Epithelial cell of prostate (primary cell): ENCODE results near the gene GNAI3.

Experiments used
- DNase-seq: peaks from one replicate; pipeline ENCODE4 v3.0.0-alpha.2; 2011; ENCODE audit warnings: low read depth, low spot score
- H3K27ac ChIP-seq: fragments of 450-650 bp; 2 replicates; pipeline ENCODE4 v1.5.1; 2017; ENCODE audit warnings: mild to moderate bottlenecking

Gene GNAI3

DNA sequence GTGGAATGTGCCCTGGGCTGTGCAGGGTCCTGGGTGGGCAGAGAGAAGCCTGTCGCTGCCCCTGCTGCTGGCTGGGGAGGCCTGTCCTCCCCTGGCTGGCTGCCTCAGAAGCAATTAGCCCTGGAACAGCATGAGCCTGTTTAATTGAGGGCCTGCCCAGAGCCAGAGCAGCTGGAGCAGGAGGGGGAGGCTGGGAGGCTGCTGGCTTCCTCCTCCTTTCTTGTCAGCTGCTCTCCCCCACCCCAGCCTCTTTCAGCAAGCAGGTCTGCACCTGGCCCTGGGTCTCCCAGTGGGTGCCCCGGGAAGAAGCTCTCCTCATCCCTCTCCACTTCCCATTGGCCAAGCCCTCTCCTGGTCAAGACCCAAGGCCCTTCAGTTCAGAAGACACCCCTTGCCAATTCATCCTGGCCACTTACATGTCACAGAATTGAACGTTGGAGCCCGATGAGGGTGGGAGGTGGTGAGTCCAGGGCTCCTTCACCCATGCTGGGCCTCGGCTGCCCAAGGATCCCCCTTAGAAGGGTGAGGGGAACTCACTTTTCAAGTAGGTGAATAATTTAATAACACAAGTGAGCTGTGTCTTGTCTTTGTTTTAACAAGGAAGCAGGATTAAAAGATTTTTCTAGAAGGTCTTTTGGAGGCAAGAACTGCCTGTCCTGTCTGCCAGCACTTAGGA, 84.4 kb downstream of the GNAI3 start:
- no peak overlapping the region for H3K27ac ChIP-seq
- no peak for DNase-seq

DNA sequence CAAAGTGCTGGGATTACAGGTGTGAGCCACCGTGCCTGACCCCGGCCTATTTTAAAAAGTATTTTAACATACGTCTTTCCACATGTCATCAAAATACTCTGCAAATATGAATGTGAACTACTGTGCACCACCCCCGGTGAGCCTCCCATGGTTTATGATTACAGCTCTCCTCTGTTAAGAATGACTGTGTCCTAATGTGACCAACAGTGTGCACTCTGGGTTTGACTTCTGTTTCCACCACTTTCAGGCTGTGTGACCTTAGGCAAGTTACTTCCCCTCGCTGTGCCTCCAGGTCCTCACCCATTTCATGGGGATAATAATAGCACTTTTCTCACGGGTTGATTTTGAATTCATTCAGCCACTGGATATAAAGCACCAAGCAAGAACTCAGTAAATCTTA, 85.9 kb downstream of the GNAI3 start:
- no peak for DNase-seq
- H3K27ac ChIP-seq = no peak overlapping the region

GRCh38 chr1:109634771-109635750, 86.6 kb downstream of the GNAI3 start:
- DNase-seq = no peak
- no peak overlapping the region for H3K27ac ChIP-seq

DNA sequence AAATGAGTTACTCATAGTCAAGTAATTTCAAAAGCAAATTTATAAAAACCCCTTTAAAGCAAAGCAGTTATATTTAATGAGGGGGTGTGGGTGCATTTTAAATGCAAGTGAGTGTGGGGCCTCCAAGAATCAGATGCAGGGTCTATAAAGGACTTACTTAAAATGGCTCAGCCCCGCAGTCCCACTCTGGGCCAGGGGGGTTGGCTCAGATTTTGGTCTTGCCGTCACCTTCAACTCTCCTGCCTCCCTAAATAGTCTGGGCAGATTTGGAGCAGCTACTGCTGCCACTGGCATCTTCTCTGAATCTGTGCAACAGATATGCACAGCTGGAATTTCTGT, 87.4 kb downstream of the GNAI3 start:
- H3K27ac ChIP-seq = no peak overlapping the region
- no peak for DNase-seq

GRCh38 chr1:109636201-109636952, 88.0 kb downstream of the GNAI3 start:
- no peak overlapping the region for H3K27ac ChIP-seq
- DNase-seq = no peak

DNA sequence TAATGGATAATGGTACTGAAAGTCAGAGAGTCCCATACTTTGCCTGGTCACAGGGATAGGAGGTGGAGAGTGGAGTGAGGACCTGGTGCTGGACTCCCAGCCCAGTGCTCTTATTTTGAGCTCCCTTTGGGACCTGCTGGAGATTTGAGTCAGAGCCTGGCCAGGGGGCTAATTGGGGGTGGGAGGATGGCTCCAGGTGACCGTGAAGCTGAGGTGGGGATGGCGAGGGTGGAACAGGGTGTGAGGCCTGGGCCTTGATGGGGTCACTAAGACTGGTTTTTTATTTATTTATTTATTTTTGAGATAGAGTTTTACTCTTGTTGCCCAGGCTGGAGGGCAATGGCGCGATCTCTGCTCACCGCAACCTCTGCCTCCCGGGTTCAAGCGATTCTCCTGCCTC, 89.0 kb downstream of the GNAI3 start:
- H3K27ac ChIP-seq = no peak overlapping the region
- no peak for DNase-seq

DNA sequence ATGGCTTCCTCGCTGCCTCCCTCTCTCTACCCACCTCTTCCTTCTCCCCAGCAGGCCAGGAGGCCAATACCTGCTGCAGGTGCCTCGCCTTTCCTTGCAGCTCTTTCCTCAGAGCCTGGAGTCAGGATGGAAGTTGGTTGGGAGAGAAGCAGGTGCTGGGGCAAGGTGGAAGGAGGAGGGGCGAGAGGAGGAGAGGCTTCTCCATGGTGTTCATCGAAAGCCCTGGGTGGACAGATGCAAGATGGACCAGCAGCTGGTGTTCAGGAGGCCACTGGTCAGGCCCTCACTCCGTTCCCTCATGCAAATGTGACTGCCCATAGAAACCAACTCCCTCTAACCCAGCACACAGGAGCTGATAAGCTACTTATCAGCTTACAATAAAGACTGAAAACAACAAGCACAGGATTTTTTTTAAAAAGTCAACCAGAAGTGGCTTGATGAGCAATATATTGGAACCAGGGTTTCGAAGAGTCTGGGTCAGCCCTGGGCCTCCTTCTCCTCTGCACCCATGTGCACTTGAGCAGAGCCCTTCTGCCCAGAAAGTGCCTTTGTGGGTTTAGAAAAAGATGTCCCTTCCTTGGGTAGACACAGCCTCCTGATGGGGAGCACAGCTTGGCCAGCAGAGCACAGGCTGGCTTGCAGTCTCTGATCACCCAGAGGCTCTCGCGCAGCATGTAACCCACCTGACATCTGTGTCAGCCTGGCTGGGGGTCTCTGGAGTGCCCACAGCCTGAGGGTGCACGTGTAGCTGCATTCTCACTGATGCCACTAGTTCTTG, 90.8 kb downstream of the GNAI3 start:
- H3K27ac ChIP-seq = no peak overlapping the region
- no peak for DNase-seq

DNA sequence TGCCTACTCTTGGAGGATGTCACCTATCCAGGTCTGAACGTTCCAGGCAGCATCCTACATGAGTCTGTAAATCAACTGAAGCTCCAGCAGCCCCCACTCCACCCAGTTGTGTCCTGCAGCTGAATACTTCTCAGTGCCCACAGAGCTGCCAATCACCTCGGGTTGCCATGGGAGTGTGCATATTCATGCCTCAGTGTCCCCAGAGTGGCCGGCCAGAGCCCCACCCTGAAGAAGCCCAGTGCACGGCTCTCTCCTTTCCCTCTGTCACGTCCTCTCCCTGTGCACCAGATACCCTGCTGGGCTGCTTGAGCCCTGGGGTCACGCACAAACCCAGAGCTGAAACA, 91.4 kb downstream of the GNAI3 start:
- no peak overlapping the region for H3K27ac ChIP-seq
- no peak for DNase-seq

DNA sequence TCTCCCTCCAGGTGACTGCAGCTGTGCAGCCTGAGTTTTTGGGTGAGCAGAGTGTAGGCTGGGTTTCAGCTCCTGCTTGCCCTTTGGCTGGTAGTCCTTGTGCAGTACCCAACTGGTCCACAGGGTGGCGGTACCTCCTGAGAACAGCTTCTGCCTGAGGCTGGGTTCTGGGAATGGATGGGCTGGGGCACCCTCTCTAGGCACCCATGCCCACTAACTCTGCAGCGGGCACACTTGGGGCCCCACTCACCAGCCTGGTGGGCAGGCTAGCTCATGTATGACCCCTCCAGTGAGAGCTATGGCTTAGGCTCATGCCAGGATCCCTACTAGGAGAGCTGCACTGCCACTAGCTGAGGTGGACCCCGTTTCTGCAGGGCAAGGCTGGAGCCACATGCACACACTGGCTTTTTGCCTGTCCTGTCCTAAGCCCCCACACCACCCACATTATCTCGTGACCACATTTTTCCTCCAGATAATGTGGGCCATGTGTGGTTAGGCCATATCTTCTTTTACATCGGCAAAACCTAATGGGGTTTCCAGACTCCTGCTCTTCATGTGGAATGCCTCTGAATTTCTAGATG, 92.0 kb downstream of the GNAI3 start:
- no peak overlapping the region for H3K27ac ChIP-seq
- no peak for DNase-seq

GRCh38 chr1:109641078-109641740, 92.8 kb downstream of the GNAI3 start:
- no peak overlapping the region for H3K27ac ChIP-seq
- no peak for DNase-seq

DNA sequence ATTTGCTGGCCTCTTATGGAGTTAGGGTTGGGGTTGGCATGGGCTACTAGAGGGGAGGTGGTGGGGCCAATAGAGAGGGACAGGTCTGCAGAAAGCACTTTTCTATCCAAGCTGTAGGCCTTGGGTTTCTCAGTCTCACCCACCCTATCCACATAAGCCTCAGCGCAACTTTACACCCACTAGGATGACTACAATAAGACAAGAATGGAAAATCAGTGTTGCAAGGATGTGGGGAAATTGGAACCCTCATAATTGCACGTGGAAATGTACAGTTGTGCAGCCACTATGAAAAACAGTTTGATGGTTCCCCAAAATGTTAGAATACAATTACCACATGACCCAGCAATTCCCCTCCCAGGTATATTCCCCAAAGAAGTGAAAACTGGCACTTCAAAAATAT, 93.4 kb downstream of the GNAI3 start:
- H3K27ac ChIP-seq = no peak overlapping the region
- DNase-seq = no peak

DNA sequence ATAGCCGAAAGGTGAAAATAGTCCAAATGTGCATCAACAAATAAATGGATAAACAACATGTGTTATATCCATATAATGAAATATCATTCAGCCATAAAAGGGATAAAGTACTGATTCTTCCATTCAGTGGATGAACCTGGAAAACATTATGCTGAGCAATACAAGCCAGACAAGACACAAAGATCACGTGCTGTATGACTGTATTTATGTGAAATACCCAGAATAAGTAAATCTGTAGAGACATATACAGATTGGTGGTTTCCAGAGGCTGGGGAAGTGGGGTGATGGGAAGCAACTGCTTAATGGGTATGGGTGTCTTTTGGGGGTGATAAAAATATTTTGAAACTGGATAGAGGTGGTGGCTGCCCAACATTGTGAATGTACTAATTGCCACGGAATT, 94.2 kb downstream of the GNAI3 start:
- DNase-seq = no peak

DNA sequence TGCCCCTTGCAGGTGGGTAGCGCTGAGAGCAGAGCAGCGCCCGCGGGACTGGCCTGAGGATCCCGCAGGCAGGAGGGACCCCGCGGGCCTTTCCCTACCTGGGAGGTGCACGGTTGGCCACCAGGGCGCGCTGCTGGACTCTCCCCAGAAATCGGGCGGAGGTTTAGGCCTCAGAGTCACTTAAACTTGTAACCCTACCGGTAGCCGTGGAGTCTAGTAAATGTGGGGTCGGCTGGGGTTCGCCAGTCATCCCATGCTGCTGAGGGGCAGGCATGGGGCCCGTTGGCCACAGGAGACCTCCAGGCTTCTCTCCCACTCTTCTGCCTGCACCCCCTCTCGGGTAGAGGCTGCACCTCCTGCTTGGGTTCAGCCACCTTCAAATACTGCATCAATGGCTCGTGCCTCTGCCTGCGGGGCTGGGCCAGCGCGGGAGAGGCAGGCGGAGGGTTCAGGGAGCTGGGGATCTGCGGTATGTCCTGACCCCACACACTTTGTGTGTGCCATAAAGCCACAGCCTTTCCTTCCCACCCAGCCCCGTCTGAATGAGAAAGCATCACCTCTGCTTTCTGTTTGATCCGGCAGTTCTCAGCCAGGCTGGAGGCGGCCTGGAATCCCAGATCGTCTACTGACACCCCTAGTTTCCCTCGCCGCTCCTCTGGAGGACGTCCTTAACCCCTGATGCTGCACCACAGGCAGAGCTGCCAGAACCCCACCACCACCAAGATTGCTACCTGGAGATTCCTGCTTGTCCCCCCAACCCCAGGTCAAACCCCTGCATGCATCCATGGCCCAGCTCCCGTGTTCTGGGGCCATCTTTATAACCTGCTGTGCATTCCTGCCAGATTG, 95.2 kb downstream of the GNAI3 start:
- no peak overlapping the region for H3K27ac ChIP-seq
- DNase-seq = no peak

More for the DNA sequence above, 94.2 kb downstream of the GNAI3 start:
- no peak overlapping the region for H3K27ac ChIP-seq

- no peak overlapping the region for H3K27ac ChIP-seq
- no peak for DNase-seq
Observed at GRCh38 chr1:109644670-109645069, 96.3 kb downstream of the GNAI3 start.

DNA sequence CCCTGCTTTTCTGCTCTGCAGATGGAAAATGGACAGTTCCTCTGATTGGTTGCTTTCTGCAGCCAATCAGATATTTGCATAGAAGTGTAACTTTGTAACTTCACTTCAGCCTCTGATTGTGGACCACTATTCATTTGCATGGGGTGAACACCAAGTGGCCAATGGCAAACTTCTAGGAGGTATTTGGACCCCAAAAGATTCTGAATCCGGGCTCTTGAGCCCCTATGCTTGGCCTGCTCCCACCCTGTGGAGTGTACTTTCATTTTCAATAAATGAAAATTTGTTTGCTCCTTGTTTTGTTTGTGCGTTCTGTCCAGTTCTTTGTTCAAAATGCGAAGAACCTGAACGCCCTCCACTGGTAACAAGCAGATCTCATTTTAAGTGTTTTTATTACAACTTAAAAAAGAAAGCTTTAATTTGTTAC, 101.1 kb downstream of the GNAI3 start:
- no peak overlapping the region for H3K27ac ChIP-seq
- no peak for DNase-seq

- DNase-seq = no peak
- H3K27ac ChIP-seq = no peak overlapping the region
Observed at GRCh38 chr1:109650609-109651008, 102.2 kb downstream of the GNAI3 start.

GRCh38 chr1:109652402-109652801, 104.0 kb downstream of the GNAI3 start:
- peak overlapping the region; percentile 50 for H3K27ac ChIP-seq
- no peak for DNase-seq

DNA sequence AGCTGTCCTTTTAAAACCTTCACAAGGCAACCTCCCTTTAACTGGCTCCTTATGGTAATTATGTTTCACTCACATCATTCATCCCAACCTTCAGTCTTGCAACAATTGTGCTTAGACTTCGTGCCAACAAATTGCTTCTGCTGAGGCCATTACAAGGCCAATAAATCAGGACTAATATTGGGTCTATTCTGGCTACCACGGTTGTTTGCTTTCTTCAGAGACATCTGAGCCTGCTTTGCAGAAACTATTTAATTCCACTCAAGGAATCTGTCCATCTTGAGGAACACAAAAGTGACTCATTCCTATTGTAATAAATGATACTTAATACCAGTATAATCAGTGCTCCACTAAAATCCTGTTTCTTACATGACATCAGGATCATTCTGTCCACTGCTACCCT, 104.9 kb downstream of the GNAI3 start:
- no peak for DNase-seq
- peak overlapping the region; percentile 50 for H3K27ac ChIP-seq

DNA sequence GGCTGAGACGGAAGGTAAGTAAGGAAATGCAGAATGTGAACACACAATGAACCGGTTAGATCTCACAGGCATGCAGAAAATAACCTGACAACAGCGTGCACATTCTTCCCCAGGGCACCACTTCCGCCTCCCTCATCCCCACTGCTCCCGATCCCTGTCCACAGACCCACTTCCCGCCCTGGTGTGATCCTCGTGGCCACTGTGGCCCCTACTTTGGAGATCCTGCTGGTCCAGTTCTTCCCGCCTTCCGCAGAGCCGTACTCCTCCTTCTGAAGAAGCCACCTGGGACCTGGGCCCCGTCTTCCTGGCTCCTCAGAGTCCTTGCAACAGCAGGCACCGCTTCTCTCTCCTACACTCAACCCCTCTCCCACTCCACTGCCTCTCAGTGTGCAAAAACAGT, 106.1 kb downstream of the GNAI3 start:
- DNase-seq = no peak
- no peak overlapping the region for H3K27ac ChIP-seq
